H9 (cell line): ENCODE measurements around the gene ZSCAN1. TPM values are rescaled to one million over a fixed set of nuclear protein-coding genes. Genes with fewer than 3 reads are reported as not detected.

Experiments
- DNase-seq: peaks from one replicate; pipeline ENCODE4 v3.0.0-alpha.2; 2017
- H2AFZ ChIP-seq: one replicate; pipeline ENCODE4 v1.6.1; 2013; ENCODE audit warnings: mild to moderate bottlenecking, low read length, control low read depth, moderate library complexity
- H2AK5ac ChIP-seq: 2 replicates; pipeline ENCODE4 v1.6.1; 2013; ENCODE audit warnings: low read length, control low read depth, mixed read lengths; ENCODE audit not compliant: insufficient read length
- H2BK120ac ChIP-seq: one replicate; pipeline ENCODE4 v1.6.1; 2013; ENCODE audit warnings: low read depth, mild to moderate bottlenecking, low read length, control low read depth, inconsistent platforms; ENCODE audit not compliant: poor library complexity, severe bottlenecking
- H2BK12ac ChIP-seq: 2 replicates; pipeline ENCODE4 v1.6.1; 2013; ENCODE audit warnings: low read length, control low read depth, mixed read lengths, low read depth; ENCODE audit not compliant: insufficient read length
- H2BK15ac ChIP-seq: 2 replicates; pipeline ENCODE4 v1.6.1; 2013; ENCODE audit warnings: low read depth, low read length, control low read depth
- H2BK20ac ChIP-seq: one replicate; pipeline ENCODE4 v1.6.1; 2013; ENCODE audit warnings: low read depth, mild to moderate bottlenecking, low read length, control low read depth, inconsistent platforms; ENCODE audit not compliant: poor library complexity, severe bottlenecking
- H2BK5ac ChIP-seq: 2 replicates; pipeline ENCODE4 v1.6.1; 2013; ENCODE audit warnings: low read length, control low read depth, mixed read lengths; ENCODE audit not compliant: insufficient read length
- H3K14ac ChIP-seq: 2 replicates; pipeline ENCODE4 v1.6.1; 2013; ENCODE audit warnings: low read length, control low read depth; ENCODE audit not compliant: insufficient read depth
- H3K18ac ChIP-seq: 2 replicates; pipeline ENCODE4 v1.6.1; 2013; ENCODE audit warnings: low read depth, mild to moderate bottlenecking, mixed read lengths, low read length, control low read depth; ENCODE audit not compliant: insufficient read length
- H3K23ac ChIP-seq: 2 replicates; pipeline ENCODE4 v1.6.1; 2013; ENCODE audit warnings: low read length, control low read depth, mixed read lengths, low read depth; ENCODE audit not compliant: insufficient read length
- H3K23me2 ChIP-seq: 2 replicates; pipeline ENCODE4 v1.6.1; 2013; ENCODE audit warnings: low read depth, mild to moderate bottlenecking, mixed read lengths, low read length, control low read depth; ENCODE audit not compliant: insufficient read length, poor library complexity, severe bottlenecking
- H3K27ac ChIP-seq: 2 replicates; pipeline ENCODE4 v1.5.1; 2013; ENCODE audit warnings: low read length, control low read depth, mixed read lengths, low read depth; ENCODE audit not compliant: insufficient read length
- H3K27me3 ChIP-seq: 2 replicates; pipeline ENCODE4 v1.6.1; 2013; ENCODE audit warnings: low read length, control low read depth, inconsistent platforms; ENCODE audit not compliant: insufficient read depth
- H3K4ac ChIP-seq: 2 replicates; pipeline ENCODE4 v1.6.1; 2013; ENCODE audit warnings: low read depth, mild to moderate bottlenecking, control low read depth, inconsistent platforms, low read length, moderate library complexity
- H3K4me1 ChIP-seq: 2 replicates; pipeline ENCODE4 v1.6.1; 2013; ENCODE audit warnings: low read length, control low read depth, inconsistent platforms; ENCODE audit not compliant: insufficient read depth
- H3K4me2 ChIP-seq: 2 replicates; pipeline ENCODE4 v1.6.1; 2013; ENCODE audit warnings: low read length, control low read depth, mixed read lengths; ENCODE audit not compliant: insufficient read length, insufficient read depth
- H3K56ac ChIP-seq: 2 replicates; pipeline ENCODE4 v1.6.1; 2013; ENCODE audit warnings: low read depth, mild to moderate bottlenecking, mixed read lengths, low read length, control low read depth; ENCODE audit not compliant: insufficient read length
- H3K79me1 ChIP-seq: 2 replicates; pipeline ENCODE4 v1.6.1; 2013; ENCODE audit warnings: low read depth, mild to moderate bottlenecking, moderate library complexity, low read length, control low read depth, inconsistent platforms; ENCODE audit not compliant: insufficient read depth, poor library complexity, severe bottlenecking
- H3K79me2 ChIP-seq: 2 replicates; pipeline ENCODE4 v1.6.1; 2013; ENCODE audit warnings: low read length, control low read depth, inconsistent platforms; ENCODE audit not compliant: insufficient read depth
- H3K9ac ChIP-seq: 2 replicates; pipeline ENCODE4 v1.6.1; 2013; ENCODE audit warnings: low read length, control low read depth, mixed read lengths; ENCODE audit not compliant: insufficient read length; ENCODE audit errors: extremely low read depth
- H3K9me3 ChIP-seq: one replicate; pipeline ENCODE4 v1.6.1; 2013; ENCODE audit warnings: low read depth, low read length, inconsistent platforms; ENCODE audit not compliant: control insufficient read depth
- H3T11ph ChIP-seq: one replicate; pipeline ENCODE4 v1.6.1; 2013; ENCODE audit warnings: mild to moderate bottlenecking, low read length, control low read depth, inconsistent platforms
- H4K20me1 ChIP-seq: one replicate; pipeline ENCODE4 v1.6.1; 2013; ENCODE audit not compliant: control insufficient read depth, insufficient read length, insufficient read depth
- H4K5ac ChIP-seq: 2 replicates; pipeline ENCODE4 v1.6.1; 2013; ENCODE audit warnings: low read depth, mild to moderate bottlenecking, mixed read lengths, low read length, control low read depth; ENCODE audit not compliant: insufficient read length
- H4K8ac ChIP-seq: replicated peaks from 2 replicates; pipeline ENCODE4 v1.6.1; 2013; ENCODE audit warnings: low read length, control low read depth, mixed read lengths, low read depth; ENCODE audit not compliant: insufficient read length
- H4K91ac ChIP-seq: 2 replicates; pipeline ENCODE4 v1.6.1; 2013; ENCODE audit warnings: low read depth, mild to moderate bottlenecking, moderate library complexity, mixed read lengths, low read length, control low read depth; ENCODE audit not compliant: insufficient read length
- H3K27ac Mint-ChIP-seq, 3 experiments: 2 replicates in 2 of 3; 3 replicates in 1 of 3; pipeline ENCODE4 v1.8.0; 2020 to 2021; ENCODE audit warnings: mixed read lengths in 3 of 3, mild to moderate bottlenecking in 1 of 3, moderate library complexity in 1 of 3
- H3K27me3 Mint-ChIP-seq: 2 replicates; pipeline ENCODE4 v1.8.0; 2021; ENCODE audit warnings: low read depth, mild to moderate bottlenecking, moderate library complexity, mixed read lengths
- H3K36me3 Mint-ChIP-seq, 3 experiments: 2 replicates in 2 of 3; 3 replicates in 1 of 3; pipeline ENCODE4 v1.8.0; 2020 to 2021; ENCODE audit warnings: low read depth in 3 of 3, mixed read lengths in 3 of 3; ENCODE audit not compliant: insufficient read depth in 1 of 3
- H3K4me1 Mint-ChIP-seq, 2 experiments: 2 replicates each; pipeline ENCODE4 v1.8.0; 2020; ENCODE audit warnings: mixed read lengths in 2 of 2
- H3K4me3 Mint-ChIP-seq, 2 experiments: 2 replicates in 1 of 2; 3 replicates in 1 of 2; pipeline ENCODE4 v1.8.0; 2020 to 2021; ENCODE audit warnings: mild to moderate bottlenecking in 2 of 2, mixed read lengths in 2 of 2, moderate library complexity in 1 of 2
- H3K9me3 Mint-ChIP-seq, 2 experiments: 2 replicates in 1 of 2; 3 replicates in 1 of 2; pipeline ENCODE4 v1.8.0; 2020; ENCODE audit warnings: mild to moderate bottlenecking in 2 of 2, mixed read lengths in 2 of 2, moderate library complexity in 1 of 2
- WGBS: extraction: QIAGEN DNeasy Blood & Tissue Kit; methylation state at CpG from one replicate; pipeline ENCODE4 v1.1.7; 2013; ENCODE audit warnings: missing lambda C conversion rate, low lambda C conversion rate, mixed read lengths; ENCODE audit not compliant: insufficient read length; ENCODE audit errors: extremely low coverage; 5-methylcytosine and 5-hydroxymethylcytosine counted together
- total RNA-seq: library from RNA; stranded (reverse); gene quantifications from 2 replicates; pipeline ENCODE4 v1.2.1, GENCODE V29; 2021
- TF ChIP-seq, protein P1 (sequence below): fragments of 200-600 bp; sonication (generic); conservative IDR thresholded peaks from 3 replicates; pipeline ENCODE4 v1.8.0; 2021; ENCODE audit warnings: antibody characterized with exemption, mild to moderate bottlenecking

The ZSCAN1 gene
- total RNA-seq, 1 experiment from 2014 or later, result 1.2 TPM

DNA sequence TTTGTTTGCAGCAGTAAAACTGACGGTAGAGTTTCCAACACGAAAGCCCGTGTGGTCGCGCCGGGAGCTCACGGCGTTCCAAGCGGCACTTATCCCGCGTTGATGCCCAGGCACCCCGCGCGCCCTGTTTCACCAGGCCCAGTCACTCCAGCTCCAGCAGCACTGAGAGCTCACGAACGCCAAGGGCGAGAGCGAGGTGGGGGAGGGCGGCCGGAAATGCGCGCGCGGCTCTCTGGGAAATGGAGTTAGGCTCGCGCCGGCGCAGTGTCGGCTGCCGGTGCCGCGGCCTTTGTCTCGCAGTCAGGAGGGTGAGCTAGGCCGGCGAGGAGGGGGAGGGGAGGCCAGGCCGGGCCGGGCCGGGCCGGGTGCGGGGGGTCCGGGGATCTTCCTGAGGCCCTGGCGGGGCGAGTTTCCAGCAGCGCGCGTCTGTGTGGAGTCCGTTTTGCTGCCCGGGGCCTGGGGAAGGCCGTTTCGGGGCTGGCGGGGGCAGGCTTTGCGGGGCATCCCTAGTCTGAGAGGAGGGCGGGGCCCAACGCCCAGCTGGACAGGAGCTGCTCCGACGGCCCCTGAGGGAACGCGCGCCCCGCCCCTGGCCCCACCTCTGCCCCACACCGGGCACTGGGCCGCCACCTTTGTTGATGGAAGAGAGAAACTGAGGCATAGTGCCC is 25.3 kb downstream of the ZSCAN1 start, which contains the start of gene ZNF135:
TSS of gene ZNF135 (plus strand) at position 280 of the 668 bp plus-strand sequence. CDS start 721 bp downstream, outside the sequence.
- H4K20me1 ChIP-seq, result no peaks in the 10 kb centered on the region
- no peak within 1 kb of the TSS for H3K23ac ChIP-seq
- no peaks in the 10 kb centered on the region for H3K79me1 ChIP-seq
- H3K56ac ChIP-seq, result no peak within 1 kb of the TSS
- TF ChIP-seq, protein P1, sequence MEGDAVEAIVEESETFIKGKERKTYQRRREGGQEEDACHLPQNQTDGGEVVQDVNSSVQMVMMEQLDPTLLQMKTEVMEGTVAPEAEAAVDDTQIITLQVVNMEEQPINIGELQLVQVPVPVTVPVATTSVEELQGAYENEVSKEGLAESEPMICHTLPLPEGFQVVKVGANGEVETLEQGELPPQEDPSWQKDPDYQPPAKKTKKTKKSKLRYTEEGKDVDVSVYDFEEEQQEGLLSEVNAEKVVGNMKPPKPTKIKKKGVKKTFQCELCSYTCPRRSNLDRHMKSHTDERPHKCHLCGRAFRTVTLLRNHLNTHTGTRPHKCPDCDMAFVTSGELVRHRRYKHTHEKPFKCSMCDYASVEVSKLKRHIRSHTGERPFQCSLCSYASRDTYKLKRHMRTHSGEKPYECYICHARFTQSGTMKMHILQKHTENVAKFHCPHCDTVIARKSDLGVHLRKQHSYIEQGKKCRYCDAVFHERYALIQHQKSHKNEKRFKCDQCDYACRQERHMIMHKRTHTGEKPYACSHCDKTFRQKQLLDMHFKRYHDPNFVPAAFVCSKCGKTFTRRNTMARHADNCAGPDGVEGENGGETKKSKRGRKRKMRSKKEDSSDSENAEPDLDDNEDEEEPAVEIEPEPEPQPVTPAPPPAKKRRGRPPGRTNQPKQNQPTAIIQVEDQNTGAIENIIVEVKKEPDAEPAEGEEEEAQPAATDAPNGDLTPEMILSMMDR, result no peak
- H4K91ac ChIP-seq, result no peak within 1 kb of the TSS
- H3K4me1 ChIP-seq, result peaks cover 4% of the 10 kb centered on the region; the same call in 1 of the 2 replicates
- H3K27ac Mint-ChIP-seq, result peak within 1 kb of the TSS; percentile 94 to 98 (median 96)
- no peaks in the 10 kb centered on the region for H3K27me3 ChIP-seq
- H2BK5ac ChIP-seq, result no peak within 1 kb of the TSS
- H3K27ac ChIP-seq, result peak within 1 kb of the TSS; percentile 42
- H4K5ac ChIP-seq, result peak within 1 kb of the TSS; percentile 82
- H3K14ac ChIP-seq, result peak within 1 kb of the TSS; percentile 98
- H3K18ac ChIP-seq, result peak within 1 kb of the TSS; percentile 94
- H3K4ac ChIP-seq, result no peak within 1 kb of the TSS; the same call in 1 of the 2 replicates
- H3K4me1 Mint-ChIP-seq, result peaks cover 10 to 20% of the 10 kb centered on the region in 2 experiments
- no CpG with 5 or more reads among the region's 62 CpGs for WGBS
- H4K8ac ChIP-seq, result no peak within 1 kb of the TSS
- peaks cover 61 to 68% of the 10 kb centered on the region in 2 experiments for H3K9me3 Mint-ChIP-seq
- H3K9me3 ChIP-seq, result no peaks in the 10 kb centered on the region
- peaks cover 3% of the 10 kb centered on the region for H3K23me2 ChIP-seq
- peak within 1 kb of the TSS; percentile 83 for H2BK120ac ChIP-seq
- peaks cover 29 to 45% (median 35%) of the 10 kb centered on the region in 3 experiments for H3K36me3 Mint-ChIP-seq
- H2BK12ac ChIP-seq, result peak within 1 kb of the TSS; percentile 13
- peak; percentile 92 for DNase-seq
- peak within 1 kb of the TSS; percentile 70 for H3K9ac ChIP-seq
- H3K4me2 ChIP-seq, result peak within 1 kb of the TSS; percentile 45
- peak within 1 kb of the TSS; percentile 30 for H3T11ph ChIP-seq
- peak within 1 kb of the TSS; percentile 73 to 74 for H3K4me3 Mint-ChIP-seq
- no peak within 1 kb of the TSS for H2AK5ac ChIP-seq
- no peak within 1 kb of the TSS for H2BK20ac ChIP-seq
- no peak within 1 kb of the TSS for H2BK15ac ChIP-seq
- no peak within 1 kb of the TSS for H2AFZ ChIP-seq
- no peaks in the 10 kb centered on the region for H3K79me2 ChIP-seq
- peaks cover 15% of the 10 kb centered on the region for H3K27me3 Mint-ChIP-seq
